ENCODE measurements around the gene PSMA8. TPM values are rescaled to one million over a fixed set of nuclear protein-coding genes. Genes with fewer than 3 reads are reported as not detected.
A peak's percentile ranks its signal among the peaks of the same experiment; 100 is the strongest.

Gene PSMA8
- total and polyA plus RNA-seq, 2 of the 8 experiments (the other 6 are each of a cell fraction or from before 2014, with no cell fraction given): not detected

- FAIRE-seq (no peak), DNase-seq (ENCODE audit: low read depth in 1 of 2, low spot score in 2 of 2) (no peak)
- no peaks in the 10 kb centered on the region for H4K20me1 ChIP-seq (replicated peaks in 1 of 2; ENCODE audit: control insufficient read depth in 1 of 2, insufficient read depth in 2 of 2, low read length in 2 of 2)
- no peak overlapping the region for H2BK15ac ChIP-seq (ENCODE audit: low read length)
- POLR2A ChIA-PET (ENCODE audit: partially characterized antibody): no interaction called here
- no peak overlapping the region for H3K4me2 ChIP-seq (ENCODE audit: insufficient read depth in 1 of 2, low read depth in 2 of 2, low read length in 2 of 2)
- H3K9me3 ChIP-seq (ENCODE audit: insufficient read depth in 2 of 2, low read depth in 1 of 2, low read length in 1 of 2): no peaks in the 10 kb centered on the region
- H3K4me1 ChIP-seq (replicated peaks in 1 of 4; ENCODE audit: control insufficient read depth in 3 of 4, insufficient read depth in 4 of 4, low read length in 3 of 4): no peaks in the 10 kb centered on the region; a peak in 1 of 7 replicates
- H3K79me1 ChIP-seq (ENCODE audit: low read depth, low read length): no peaks in the 10 kb centered on the region
- H2AFZ ChIP-seq (ENCODE audit: low read length): 0 out of 2 replicates have a peak overlapping the region, but pooled peaks have one; percentile 59
- no peak overlapping the region for H2BK12ac ChIP-seq (ENCODE audit: low read depth, low read length)
- no peak overlapping the region for H3K18ac ChIP-seq (ENCODE audit: extremely low read depth, low read length)
- no peak overlapping the region for H4K91ac ChIP-seq (replicated peaks; ENCODE audit: insufficient read length, low read length)
- no peaks in the 10 kb centered on the region for H3K27me3 ChIP-seq (replicated peaks in 1 of 4; ENCODE audit: control insufficient read depth in 3 of 4, extremely low read depth in 1 of 4, insufficient read depth in 3 of 4, low read length in 3 of 4)
- no peak overlapping the region for H3K27ac ChIP-seq (ENCODE audit: low read depth, low read length)
- H3K23ac ChIP-seq (ENCODE audit: insufficient read length): no peak overlapping the region
- no peaks in the 10 kb centered on the region for H3K36me3 ChIP-seq (ENCODE audit: control insufficient read depth in 2 of 4, insufficient read depth in 4 of 4, low read length in 3 of 4)
- TF ChIP-seq CHD1 (IDR thresholded peaks at IDR 0.05; ENCODE audit: low read depth, low read length) (no peak), KDM5A (IDR thresholded peaks at IDR 0.05; ENCODE audit: low read length) (no peak), RNF2 (IDR thresholded peaks at IDR 0.05; ENCODE audit: borderline replicate concordance, low read depth, low read length, missing control alignments, poor library complexity, severe bottlenecking) (no peak), TEAD4 (IDR thresholded peaks at IDR 0.05; ENCODE audit: low read depth, low read length) (no peak), HDAC6 (IDR thresholded peaks at IDR 0.05; ENCODE audit: low read depth, low read length) (no peak), SP2 (IDR thresholded peaks at IDR 0.05; ENCODE audit: low read length) (no peak)
- no peak overlapping the region for H3K56ac ChIP-seq (replicated peaks; ENCODE audit: insufficient read length, low read depth, low read length)
- no peak overlapping the region for H3K9ac ChIP-seq (replicated peaks in 1 of 4; ENCODE audit: extremely low read depth in 1 of 4, low read depth in 3 of 4, low read length in 3 of 4)
- 84% methylated on average over 4 of the region's 4 CpGs; no CpG with 5 or more reads in 1 of the 2 experiments for WGBS, 2 experiments (ENCODE audit: extremely low coverage in 1 of 2, insufficient coverage in 1 of 2, insufficient read length in 1 of 2, insufficient replicate concordance in 2 of 2, low coverage in 1 of 2, low lambda C conversion rate in 2 of 2, missing lambda C conversion rate in 1 of 2)
- no peak overlapping the region for H2BK120ac ChIP-seq (replicated peaks; ENCODE audit: low read depth, low read length)
- H4K5ac ChIP-seq (ENCODE audit: insufficient read length, low read depth, low read length): no peak overlapping the region
- H3K4ac ChIP-seq (replicated peaks; ENCODE audit: insufficient read length, low read depth, low read length): no peak overlapping the region
- no peak overlapping the region for H2BK20ac ChIP-seq (ENCODE audit: low read length)
- H3K79me2 ChIP-seq (ENCODE audit: control insufficient read depth in 1 of 2, insufficient read depth in 2 of 2, low read length in 2 of 2): no peaks in the 10 kb centered on the region
- no peak overlapping the region for H2AK5ac ChIP-seq (ENCODE audit: low read depth, low read length)
- no peak overlapping the region for H3K4me3 ChIP-seq (ENCODE audit: extremely low read depth in 1 of 4, insufficient read depth in 2 of 4, low read depth in 3 of 4, low read length in 4 of 4)
- H4K8ac ChIP-seq (ENCODE audit: extremely low read depth, insufficient read depth, low read length): no peak overlapping the region
- no peak overlapping the region for H3K14ac ChIP-seq (ENCODE audit: insufficient read length)
- no peak overlapping the region for H2BK5ac ChIP-seq (ENCODE audit: low read depth, low read length)
- CTCF ChIA-PET (ENCODE audit: partially characterized antibody): interaction anchor here (0.8 kb wide), 1 partner anchor 10 kb away, joined by 4 read pairs; no protein-coding TSS in a partner anchor
- no peaks in the 10 kb centered on the region for H3K23me2 ChIP-seq (ENCODE audit: low read depth, low read length)
These were observed 76.5 kb downstream of the PSMA8 start for GRCh38 chr18:26210147-26210546.

Data from H1 (cell line).